ENCODE data around the gene CCDC116.
A peak's percentile ranks its signal among the peaks of the same experiment; 100 is the strongest.

Gene CCDC116

DNA sequence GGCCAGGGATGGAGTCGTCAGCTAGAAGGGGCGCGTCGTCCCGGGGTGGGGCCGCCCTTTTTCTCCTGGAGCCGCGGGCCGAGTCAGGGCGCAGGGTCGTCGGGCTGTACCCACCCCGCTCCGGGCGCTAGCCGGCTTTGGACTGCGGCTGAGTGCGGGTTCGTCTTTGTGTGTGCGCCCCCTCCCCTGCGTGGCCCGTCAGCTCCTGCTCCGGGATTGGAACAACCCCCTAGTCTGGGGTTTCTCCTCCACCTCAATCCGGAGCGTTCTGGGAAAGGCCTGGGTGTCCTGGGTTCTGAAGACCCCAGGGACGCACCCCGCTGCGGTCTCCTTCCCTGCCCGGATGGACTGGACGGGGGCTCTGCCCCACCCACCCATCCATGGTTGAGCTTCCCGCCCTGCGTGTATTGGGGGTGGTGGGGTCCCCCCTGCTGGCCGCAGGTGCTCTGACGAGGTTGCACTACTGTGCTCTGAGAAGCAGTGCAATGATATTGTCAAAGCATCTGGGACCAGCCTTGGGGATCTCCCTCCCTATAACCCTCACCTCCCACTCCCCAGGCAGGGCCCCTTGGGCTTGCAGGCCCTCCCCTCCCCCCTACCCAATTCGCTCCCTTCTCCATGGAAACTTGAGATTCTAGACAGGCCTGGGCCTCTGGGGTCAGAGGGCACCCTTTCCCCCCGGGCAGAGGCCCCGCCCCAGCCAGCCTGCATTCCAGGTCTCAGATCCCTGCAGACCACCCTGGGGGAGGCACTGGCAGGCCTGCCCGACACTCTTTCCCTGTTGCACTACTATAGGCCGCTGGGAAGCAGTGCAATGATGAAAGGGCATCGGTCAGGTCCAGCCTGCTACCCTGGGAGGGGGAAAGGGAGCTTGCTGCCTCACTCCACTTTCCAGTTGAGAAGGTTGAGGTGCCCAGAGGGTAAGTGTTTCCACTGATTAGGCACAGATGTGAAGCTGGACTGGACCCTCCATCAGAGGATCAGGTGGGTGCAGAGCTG lies 20.3 kb downstream of the CCDC116 start:
- no peak for DNase-seq (ENCODE audit: low read depth in 1 of 2, low spot score in 1 of 2)
- TF ChIP-seq JUND (IDR thresholded peaks at IDR 0.05; ENCODE audit: low read depth) = no peak
- in situ Hi-C loops (cut with HindIII; ENCODE audit: low pct_unique_long_range_greater_than_20kb, low sequenced_read_pairs) = no loop called here

GRCh38 chr22:21657020-21657359 lies 24.4 kb downstream of the CCDC116 start:
- peak in 1 of 2 experiments; percentile 81 for DNase-seq (ENCODE audit: low read depth in 1 of 2, low spot score in 1 of 2)
- TF ChIP-seq JUND (IDR thresholded peaks at IDR 0.05; ENCODE audit: low read depth) = no peak
- in situ Hi-C loops (cut with HindIII; ENCODE audit: low pct_unique_long_range_greater_than_20kb, low sequenced_read_pairs) = no loop called here

- DNase-seq (ENCODE audit: low read depth in 1 of 2, low spot score in 1 of 2) = peak; percentile 89 to 92
- TF ChIP-seq JUND (IDR thresholded peaks at IDR 0.05; ENCODE audit: low read depth) = no peak
- in situ Hi-C loops (cut with HindIII; ENCODE audit: low pct_unique_long_range_greater_than_20kb, low sequenced_read_pairs) = no loop called here
Measured at GRCh38 chr22:21657360-21658032, 24.9 kb downstream of the CCDC116 start.

DNA sequence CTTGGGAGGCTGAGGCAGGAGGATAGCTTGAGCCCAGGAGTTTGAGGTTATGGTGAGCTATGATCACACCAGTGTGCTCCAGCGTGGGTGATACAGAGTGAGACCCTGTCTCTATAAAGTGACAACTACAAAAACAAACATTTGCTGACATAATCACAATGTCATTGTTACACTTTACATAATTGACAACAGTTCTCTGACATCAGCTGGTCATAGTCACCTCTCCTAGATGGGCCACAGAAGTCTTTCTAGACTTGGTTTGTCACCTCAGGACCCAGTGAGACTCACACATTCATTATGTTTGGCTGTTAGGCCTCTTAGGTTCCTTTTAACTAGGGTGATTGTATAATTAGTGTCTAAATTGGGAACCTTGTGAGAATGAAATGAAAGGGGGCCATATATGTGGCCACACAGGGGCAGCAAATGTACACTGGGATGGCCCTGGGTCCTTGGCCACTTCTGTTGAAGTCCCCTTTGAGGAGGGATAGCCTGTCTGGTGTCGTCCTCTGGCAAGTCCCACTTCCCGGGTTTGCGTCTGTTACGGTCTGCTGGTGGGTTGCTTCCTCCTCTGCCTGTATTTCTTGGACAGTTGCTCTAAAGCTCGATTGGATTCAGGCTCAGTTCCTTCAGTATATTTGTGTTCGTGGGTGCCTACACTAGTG lies 27.4 kb downstream of the CCDC116 start:
- DNase-seq (ENCODE audit: low read depth in 1 of 2, low spot score in 1 of 2) = no peak
- in situ Hi-C loops (cut with HindIII; ENCODE audit: low pct_unique_long_range_greater_than_20kb, low sequenced_read_pairs) = no loop called here
- TF ChIP-seq JUND (IDR thresholded peaks at IDR 0.05; ENCODE audit: low read depth) = no peak

DNA sequence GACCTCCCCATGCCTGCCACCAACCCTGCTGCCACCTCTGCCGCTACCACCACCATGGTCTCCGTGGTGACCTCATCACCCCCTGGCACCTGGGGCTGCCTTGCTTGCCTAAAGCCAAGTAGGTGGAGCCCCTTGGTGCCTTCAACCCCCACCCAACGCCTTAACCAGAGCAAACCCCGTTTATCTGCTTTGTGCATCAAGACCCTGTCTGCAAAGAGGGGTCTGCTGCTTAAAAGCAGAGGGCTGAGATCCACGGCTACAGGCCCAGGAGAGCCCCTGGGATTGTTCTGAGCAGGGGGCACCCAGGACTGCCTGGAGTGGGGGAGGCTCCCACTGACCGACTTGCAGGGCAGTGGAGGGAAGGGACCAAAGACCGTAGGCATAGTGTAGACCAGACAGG lies 28.3 kb downstream of the CCDC116 start:
- DNase-seq (ENCODE audit: low read depth in 1 of 2, low spot score in 1 of 2) = no peak
- no peak for TF ChIP-seq JUND (IDR thresholded peaks at IDR 0.05; ENCODE audit: low read depth)

DNA sequence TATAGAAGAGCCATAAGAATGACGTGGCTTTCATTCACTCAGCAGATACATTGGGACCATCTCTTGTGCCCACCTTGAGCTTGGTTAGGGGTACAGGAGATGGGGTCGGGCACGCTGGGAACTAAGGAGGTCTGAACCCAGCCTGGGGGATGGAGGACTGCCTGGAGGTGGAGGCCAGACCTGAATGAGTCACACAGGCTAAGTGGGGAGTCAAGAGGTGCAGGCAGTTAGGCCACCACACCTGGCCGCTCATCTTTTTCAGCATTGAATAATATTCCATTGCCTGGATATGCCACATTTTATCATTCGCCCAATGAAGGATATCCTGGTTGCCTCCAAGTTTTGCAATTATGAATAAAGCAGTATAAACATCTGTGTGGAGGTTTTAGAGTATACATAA lies 29.4 kb downstream of the CCDC116 start:
- in situ Hi-C loops (cut with HindIII; ENCODE audit: low pct_unique_long_range_greater_than_20kb, low sequenced_read_pairs) = no loop called here

More for the DNA sequence above, 28.3 kb downstream of the CCDC116 start:
- in situ Hi-C loops (cut with HindIII; ENCODE audit: low pct_unique_long_range_greater_than_20kb, low sequenced_read_pairs) = no loop called here

GRCh38 chr22:21663738-21664137 lies 31.2 kb downstream of the CCDC116 start:
- no peak for DNase-seq (ENCODE audit: low read depth in 1 of 2, low spot score in 1 of 2)
- TF ChIP-seq JUND (IDR thresholded peaks at IDR 0.05; ENCODE audit: low read depth) = no peak
- in situ Hi-C loops (cut with HindIII; ENCODE audit: low pct_unique_long_range_greater_than_20kb, low sequenced_read_pairs) = no loop called here

More for the DNA sequence above, 29.4 kb downstream of the CCDC116 start:
- no peak for TF ChIP-seq JUND (IDR thresholded peaks at IDR 0.05; ENCODE audit: low read depth)
- DNase-seq (ENCODE audit: low read depth in 1 of 2, low spot score in 1 of 2) = no peak

GRCh38 chr22:21665047-21665851 lies 32.7 kb downstream of the CCDC116 start:
- no peak for TF ChIP-seq JUND (IDR thresholded peaks at IDR 0.05; ENCODE audit: low read depth)
- DNase-seq (ENCODE audit: low read depth in 1 of 2, low spot score in 1 of 2) = no peak
- in situ Hi-C loops (cut with HindIII; ENCODE audit: low pct_unique_long_range_greater_than_20kb, low sequenced_read_pairs) = no loop called here

DNA sequence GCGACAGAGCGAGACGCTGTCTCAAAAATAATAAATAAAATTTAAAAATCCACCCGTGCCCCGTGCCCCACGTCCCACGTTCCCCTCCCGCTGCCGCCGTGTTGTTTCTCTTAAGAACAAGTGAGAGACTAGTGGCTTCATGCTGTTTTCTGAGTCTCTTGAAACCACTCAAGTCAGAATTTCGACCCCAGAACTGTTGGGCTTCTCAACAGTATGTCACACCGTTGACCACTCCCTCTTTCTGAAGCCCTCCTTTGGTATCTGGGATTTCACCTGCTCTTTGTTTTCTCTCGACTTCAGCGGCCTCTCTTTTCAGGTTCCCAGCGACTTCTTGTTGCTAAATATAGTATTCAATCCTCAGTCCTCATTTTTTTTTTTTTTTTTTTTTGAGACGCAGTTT lies 34.2 kb downstream of the CCDC116 start:
- in situ Hi-C loops (cut with HindIII; ENCODE audit: low pct_unique_long_range_greater_than_20kb, low sequenced_read_pairs) = no loop called here
- no peak for DNase-seq (ENCODE audit: low read depth in 1 of 2, low spot score in 1 of 2)
- TF ChIP-seq JUND (IDR thresholded peaks at IDR 0.05; ENCODE audit: low read depth) = no peak

DNA sequence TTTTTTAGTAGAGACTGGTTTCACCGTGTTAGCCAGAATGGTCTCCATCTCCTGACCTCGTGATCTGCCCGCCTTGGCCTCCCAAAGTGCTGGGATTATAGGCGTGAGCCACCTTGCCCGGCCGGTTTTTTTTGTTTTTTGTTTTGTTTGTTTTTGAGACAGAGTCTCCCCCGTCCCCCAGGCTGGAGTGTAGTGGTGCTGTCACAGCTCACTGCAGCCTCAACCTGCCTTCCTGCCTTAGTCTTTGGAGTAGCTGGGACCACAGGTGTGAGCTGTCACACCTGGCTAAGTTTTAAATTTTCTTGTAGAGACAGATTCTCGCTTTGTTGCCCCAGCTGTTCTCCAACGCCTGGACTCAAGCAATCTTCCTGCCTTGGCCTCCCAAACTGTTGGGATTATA lies 36.5 kb downstream of the CCDC116 start:
- peak in 1 of 2 experiments; percentile 79 for DNase-seq (ENCODE audit: low read depth in 1 of 2, low spot score in 1 of 2)
- in situ Hi-C loops (cut with HindIII; ENCODE audit: low pct_unique_long_range_greater_than_20kb, low sequenced_read_pairs) = no loop called here
- TF ChIP-seq JUND (IDR thresholded peaks at IDR 0.05; ENCODE audit: low read depth) = no peak

- in situ Hi-C loops (cut with HindIII; ENCODE audit: low pct_unique_long_range_greater_than_20kb, low sequenced_read_pairs) = no loop called here
- no peak for DNase-seq (ENCODE audit: low read depth in 1 of 2, low spot score in 1 of 2)
Measured at GRCh38 chr22:21672107-21672629, 39.6 kb downstream of the CCDC116 start.

More at GRCh38 chr22:21672107-21672629, 39.6 kb downstream of the CCDC116 start:
- TF ChIP-seq JUND (IDR thresholded peaks at IDR 0.05; ENCODE audit: low read depth) = no peak
